NCI-H146 treated with DMSO at 0.1 percent for 48 hours (cell line): ENCODE results near the gene RDX.

Source experiments
- DNase-seq: peaks from one replicate; lab custom pipeline; 2025; ENCODE audit not compliant: unreplicated experiment; lab: John Stamatoyannopoulos, UW

Gene RDX

GRCh38 chr11:110133160-110133559, 163.3 kb downstream of the RDX start:
- peak; percentile 13 for DNase-seq

- peak; percentile 78 for DNase-seq
Observed at GRCh38 chr11:110131386-110132123, 164.9 kb downstream of the RDX start.

DNA sequence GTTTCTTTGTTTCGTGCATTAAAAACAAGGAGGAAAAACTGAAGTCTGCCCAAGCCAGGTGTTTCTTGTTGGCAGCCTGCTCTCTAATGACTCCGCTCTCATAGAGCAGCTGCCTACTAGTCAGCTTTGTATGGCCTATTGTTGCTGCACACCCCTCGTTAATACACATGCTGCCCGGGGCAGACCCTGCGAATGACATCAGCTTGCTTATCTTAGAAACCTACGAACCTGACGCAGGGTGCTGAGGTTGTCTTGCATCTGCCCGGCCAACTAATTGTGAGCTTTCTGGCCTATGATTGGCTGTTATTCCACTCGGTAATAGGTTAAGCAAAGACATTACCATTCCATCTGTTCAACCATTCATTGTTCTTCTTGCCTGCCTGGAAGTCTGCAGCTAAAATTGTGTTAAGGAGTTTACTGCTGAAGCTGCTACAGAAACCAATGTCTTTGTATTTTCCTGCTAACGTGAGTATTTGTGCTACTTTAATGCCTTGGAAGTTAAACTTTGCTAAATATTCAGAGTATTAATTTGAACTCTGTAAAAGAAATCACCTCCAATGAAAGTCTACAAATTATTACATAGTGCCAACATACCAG, 165.7 kb downstream of the RDX start:
- peak; percentile 98 for DNase-seq

DNA sequence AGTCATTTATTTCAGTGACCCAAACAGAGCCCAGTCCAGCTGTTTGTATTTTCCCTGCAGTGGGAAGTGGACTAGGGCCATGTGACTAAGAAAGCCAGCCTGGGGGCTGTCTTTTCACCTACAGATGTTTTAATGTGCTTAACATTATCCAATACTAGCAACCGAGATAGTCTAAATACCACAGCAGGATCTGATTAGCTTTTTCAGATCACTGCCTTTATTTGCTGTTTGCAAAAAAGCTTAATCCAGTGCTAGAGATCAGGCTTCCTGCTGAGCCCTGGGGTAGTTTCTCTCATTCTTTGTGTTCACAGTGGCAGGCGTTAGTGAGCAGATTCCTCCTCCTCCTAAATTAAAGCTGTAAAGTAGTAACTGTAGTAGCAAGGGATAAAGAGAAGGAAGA, 168.3 kb downstream of the RDX start:
- DNase-seq = peak; percentile 58

- no peak for DNase-seq
Observed at GRCh38 chr11:110126936-110127335, 169.5 kb downstream of the RDX start.

- DNase-seq = no peak
Observed at GRCh38 chr11:110125632-110126031, 170.8 kb downstream of the RDX start.
